OCI-LY1 (cell line): ENCODE results near the gene CELF2.

ENCODE experiments used
- H2AFZ ChIP-seq: fragments of 200-600 bp; sonication (generic), shearing (Covaris generic); 2 replicates; pipeline ENCODE4 v1.6.0; 2014; ENCODE audit warnings: antibody characterized with exemption, mild to moderate bottlenecking, low read length
- H3F3A ChIP-seq: fragments of 200-600 bp; sonication (generic), shearing (Covaris generic); 2 replicates; pipeline ENCODE4 v1.6.0; 2014; ENCODE audit warnings: mild to moderate bottlenecking, antibody characterized with exemption, low read length, moderate library complexity; ENCODE audit not compliant: insufficient read depth
- H3K27ac ChIP-seq: fragments of 200-600 bp; sonication (generic); 2 replicates; pipeline ENCODE4 v1.5.1; 2014; ENCODE audit warnings: low read length, mixed run types, mild to moderate bottlenecking, low read depth; ENCODE audit not compliant: poor library complexity, severe bottlenecking
- H3K27me3 ChIP-seq: fragments of 200-600 bp; sonication (generic); 2 replicates; pipeline ENCODE4 v1.6.0; 2014; ENCODE audit warnings: antibody characterized with exemption, mild to moderate bottlenecking, low read length, moderate library complexity; ENCODE audit not compliant: insufficient read depth
- H3K36me3 ChIP-seq: fragments of 200-600 bp; sonication (generic); 2 replicates; pipeline ENCODE4 v1.6.1; 2014; ENCODE audit warnings: mild to moderate bottlenecking, antibody characterized with exemption, low read length, moderate library complexity, mixed read lengths; ENCODE audit not compliant: insufficient read depth
- H3K4me1 ChIP-seq: fragments of 200-600 bp; sonication (generic); 2 replicates; pipeline ENCODE4 v1.5.1; 2014; ENCODE audit warnings: mild to moderate bottlenecking, low read length, moderate library complexity; ENCODE audit not compliant: insufficient read depth, severe bottlenecking
- H3K4me2 ChIP-seq: fragments of 200-600 bp; sonication (generic), shearing (Covaris generic); 2 replicates; pipeline ENCODE4 v1.6.1; 2014; ENCODE audit warnings: low read length
- H3K4me3 ChIP-seq: fragments of 200-600 bp; sonication (generic); 2 replicates; pipeline ENCODE4 v1.5.1; 2014; ENCODE audit warnings: low read length, low read depth, mild to moderate bottlenecking, mixed read lengths; ENCODE audit not compliant: poor library complexity, severe bottlenecking
- H3K79me2 ChIP-seq: fragments of 200-600 bp; shearing (Covaris generic); 2 replicates; pipeline ENCODE4 v1.6.1; 2016; ENCODE audit warnings: mixed run types, low read length, mixed read lengths; ENCODE audit not compliant: insufficient read depth
- H3K9ac ChIP-seq: fragments of 200-600 bp; sonication (generic), shearing (Covaris generic); 2 replicates; pipeline ENCODE4 v1.6.1; 2014; ENCODE audit warnings: mild to moderate bottlenecking, low read length, mixed read lengths
- H3K9me2 ChIP-seq: fragments of 200-600 bp; sonication (generic), shearing (Covaris generic); 2 replicates; pipeline ENCODE4 v1.6.1; 2014; ENCODE audit warnings: low read depth, mild to moderate bottlenecking, low read length, mixed read lengths
- H3K9me3 ChIP-seq: fragments of 200-600 bp; shearing (Covaris generic); 2 replicates; pipeline ENCODE4 v1.6.1; 2014; ENCODE audit warnings: low read length, mixed read lengths
- H4K20me1 ChIP-seq: fragments of 200-600 bp; sonication (generic), shearing (Covaris generic); 2 replicates; pipeline ENCODE4 v1.6.0; 2016; ENCODE audit warnings: mild to moderate bottlenecking, low read length; ENCODE audit not compliant: insufficient read depth
- EZH2 ChIP-seq: fragments of 200-600 bp; sonication (generic), shearing (Covaris generic); IDR thresholded peaks from 2 replicates; pipeline ENCODE4 v1.8.0; 2017; ENCODE audit warnings: borderline replicate concordance, mixed run types, mild to moderate bottlenecking, antibody characterized with exemption, low read length, moderate library complexity, mixed read lengths
- TF ChIP-seq, protein P1 (sequence below): fragments of 200-600 bp; sonication (generic), shearing (Covaris generic); IDR thresholded peaks from 2 replicates; pipeline ENCODE4 v1.5.1; 2017; ENCODE audit warnings: mild to moderate bottlenecking, antibody characterized with exemption, low read length, moderate library complexity, mixed read lengths

CELF2 gene

DNA sequence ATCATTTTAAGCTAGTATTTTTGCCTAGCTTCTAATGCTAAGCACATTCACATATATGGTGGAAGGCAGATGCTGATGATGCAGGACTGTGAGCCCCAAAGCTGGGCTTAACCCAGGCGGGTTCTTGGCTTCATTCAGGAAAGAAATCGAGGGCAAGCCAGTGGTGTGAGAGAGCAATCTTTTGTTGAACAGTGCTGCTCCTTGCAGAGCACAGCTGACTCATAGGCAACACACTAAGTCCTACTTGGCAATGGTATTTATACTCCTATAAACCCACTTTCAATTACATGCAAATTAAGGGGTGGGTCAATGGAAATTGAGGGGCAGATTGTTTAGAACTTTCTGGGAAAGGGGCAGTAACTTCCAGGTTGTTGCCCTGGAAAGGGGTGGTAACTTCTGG, 42.0 kb upstream of the CELF2 start:
- no peaks in the 10 kb centered on the region for H4K20me1 ChIP-seq
- TF ChIP-seq EZH2 = no peak
- TF ChIP-seq, protein P1, sequence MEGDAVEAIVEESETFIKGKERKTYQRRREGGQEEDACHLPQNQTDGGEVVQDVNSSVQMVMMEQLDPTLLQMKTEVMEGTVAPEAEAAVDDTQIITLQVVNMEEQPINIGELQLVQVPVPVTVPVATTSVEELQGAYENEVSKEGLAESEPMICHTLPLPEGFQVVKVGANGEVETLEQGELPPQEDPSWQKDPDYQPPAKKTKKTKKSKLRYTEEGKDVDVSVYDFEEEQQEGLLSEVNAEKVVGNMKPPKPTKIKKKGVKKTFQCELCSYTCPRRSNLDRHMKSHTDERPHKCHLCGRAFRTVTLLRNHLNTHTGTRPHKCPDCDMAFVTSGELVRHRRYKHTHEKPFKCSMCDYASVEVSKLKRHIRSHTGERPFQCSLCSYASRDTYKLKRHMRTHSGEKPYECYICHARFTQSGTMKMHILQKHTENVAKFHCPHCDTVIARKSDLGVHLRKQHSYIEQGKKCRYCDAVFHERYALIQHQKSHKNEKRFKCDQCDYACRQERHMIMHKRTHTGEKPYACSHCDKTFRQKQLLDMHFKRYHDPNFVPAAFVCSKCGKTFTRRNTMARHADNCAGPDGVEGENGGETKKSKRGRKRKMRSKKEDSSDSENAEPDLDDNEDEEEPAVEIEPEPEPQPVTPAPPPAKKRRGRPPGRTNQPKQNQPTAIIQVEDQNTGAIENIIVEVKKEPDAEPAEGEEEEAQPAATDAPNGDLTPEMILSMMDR = no peak
- no peak overlapping the region for H3K4me3 ChIP-seq
- H3K36me3 ChIP-seq = no peaks in the 10 kb centered on the region
- no peaks in the 10 kb centered on the region for H3K9me2 ChIP-seq
- no peaks in the 10 kb centered on the region for H3K4me1 ChIP-seq
- no peak overlapping the region for H3K27ac ChIP-seq
- no peak overlapping the region for H3K4me2 ChIP-seq
- H3K79me2 ChIP-seq = no peaks in the 10 kb centered on the region
- no peak overlapping the region for H2AFZ ChIP-seq
- no peak overlapping the region for H3K9ac ChIP-seq
- no peaks in the 10 kb centered on the region for H3F3A ChIP-seq
- H3K9me3 ChIP-seq = no peaks in the 10 kb centered on the region
- H3K27me3 ChIP-seq = no peaks in the 10 kb centered on the region

DNA sequence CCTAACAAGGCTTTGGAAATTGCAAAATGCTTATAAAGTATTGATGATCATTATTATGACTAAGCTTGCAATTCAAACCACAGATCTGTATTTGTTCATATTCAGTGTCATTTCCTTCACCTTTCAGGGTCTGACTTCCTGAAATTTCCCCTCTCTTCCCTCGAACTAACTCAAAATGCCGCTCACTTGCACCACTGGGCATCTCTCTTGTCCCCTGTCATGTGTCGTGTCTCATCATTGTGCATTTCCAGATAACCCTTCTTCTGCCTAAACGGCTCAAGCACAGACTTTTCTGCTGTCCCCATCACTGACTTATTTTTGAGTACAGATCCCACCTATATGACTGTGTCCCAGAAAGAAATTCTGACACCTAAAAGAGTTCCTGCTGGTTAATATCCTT, 41.0 kb upstream of the CELF2 start:
- Histone ChIP-seq H3K4me3 (no peak overlapping the region), H2AFZ (no peak overlapping the region), H3F3A (no peaks in the 10 kb centered on the region), H3K9me2 (no peaks in the 10 kb centered on the region), H3K9ac (no peak overlapping the region), H3K4me1 (no peaks in the 10 kb centered on the region), H4K20me1 (no peaks in the 10 kb centered on the region), H3K9me3 (no peaks in the 10 kb centered on the region), H3K79me2 (no peaks in the 10 kb centered on the region), H3K4me2 (no peak overlapping the region), H3K27ac (no peak overlapping the region), H3K27me3 (no peaks in the 10 kb centered on the region), H3K36me3 (no peaks in the 10 kb centered on the region)
- TF ChIP-seq, protein P1 = no peak
- TF ChIP-seq EZH2 = no peak

DNA sequence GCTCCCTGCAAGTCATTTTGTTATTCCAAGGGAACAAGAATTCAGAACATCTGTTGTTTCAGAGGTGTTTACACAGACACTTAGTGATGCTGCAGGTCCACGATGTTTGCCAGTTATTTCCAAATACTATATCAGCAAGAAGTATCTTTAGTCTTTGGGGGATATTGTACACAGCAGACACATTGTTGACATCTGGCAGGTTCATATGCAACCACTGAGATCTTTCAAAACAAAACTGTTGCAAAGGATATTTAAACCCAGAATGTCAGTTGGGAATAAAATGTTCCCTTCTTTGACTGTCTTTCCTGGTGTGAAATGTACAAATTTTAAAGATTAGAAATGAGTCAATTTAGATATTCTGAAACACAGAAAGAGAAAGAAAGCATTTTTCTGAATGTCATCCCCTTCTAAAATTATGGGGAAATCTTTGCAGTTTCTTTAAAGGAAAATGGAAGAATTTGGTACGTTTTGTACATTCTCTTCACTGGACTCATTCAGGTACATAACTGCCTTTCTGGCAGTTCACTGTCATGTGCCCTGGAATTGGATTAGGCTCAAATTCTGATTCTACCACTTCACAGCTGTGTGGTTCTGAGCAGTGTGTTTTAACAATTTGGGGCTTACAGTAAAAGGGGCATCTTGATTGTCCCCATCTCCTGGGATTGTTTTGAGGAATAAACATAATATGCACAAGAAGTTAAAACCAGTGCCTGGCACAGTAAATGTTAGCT, 40.3 kb upstream of the CELF2 start:
- no peak for TF ChIP-seq EZH2
- TF ChIP-seq, protein P1 = no peak
- Histone ChIP-seq H4K20me1 (no peaks in the 10 kb centered on the region), H3K9me2 (no peaks in the 10 kb centered on the region), H3K27ac (no peak overlapping the region), H2AFZ (no peak overlapping the region), H3K4me3 (no peak overlapping the region), H3K4me2 (no peak overlapping the region), H3K79me2 (no peaks in the 10 kb centered on the region), H3K36me3 (no peaks in the 10 kb centered on the region), H3F3A (no peaks in the 10 kb centered on the region), H3K9ac (no peak overlapping the region), H3K4me1 (no peaks in the 10 kb centered on the region), H3K27me3 (no peaks in the 10 kb centered on the region), H3K9me3 (no peaks in the 10 kb centered on the region)
